ENCODE results near the gene ABCA2.

The ABCA2 gene

DNA sequence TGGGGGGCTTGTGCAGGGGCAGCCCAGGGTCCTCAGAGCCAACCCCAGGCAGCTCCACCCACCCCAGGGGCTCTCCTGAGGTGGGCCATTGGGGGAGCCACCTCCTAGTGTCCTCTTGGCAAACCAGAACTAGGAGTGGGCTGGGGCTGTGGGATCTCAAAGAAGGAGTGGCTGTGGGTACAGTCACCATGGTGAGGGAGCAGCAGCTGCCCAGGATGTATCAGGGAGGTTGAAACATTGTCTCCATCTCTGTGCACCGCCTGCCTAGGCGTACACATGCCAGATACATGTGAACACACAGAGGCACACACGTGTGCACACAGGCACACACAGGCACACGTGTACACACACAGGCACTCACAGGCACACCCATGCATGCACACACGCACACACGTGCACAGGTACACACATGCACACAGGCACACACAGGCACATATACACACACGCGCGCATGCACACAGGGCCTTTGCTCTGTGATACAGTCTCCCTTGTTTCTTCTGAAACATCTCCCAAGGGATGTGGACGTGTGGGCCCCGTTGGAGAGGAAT is 65.3 kb downstream of the ABCA2 start:
- Histone ChIP-seq H3K4me1 (ENCODE audit: control insufficient read depth, insufficient read depth, low read length) (peaks cover 5% of the 10 kb centered on the region; the same call in 1 of the 2 replicates), H3K27me3 (ENCODE audit: control insufficient read depth, insufficient read depth, low read length) (no peaks in the 10 kb centered on the region), H3K36me3 (ENCODE audit: control insufficient read depth, insufficient read depth, low read length) (no peaks in the 10 kb centered on the region), H3K27ac (ENCODE audit: low read length) (no peak overlapping the region), H3K9me3 (ENCODE audit: control insufficient read depth, insufficient read depth, low read length) (no peaks in the 10 kb centered on the region), H3K4me3 (ENCODE audit: low read length) (no peak overlapping the region)
- WGBS (ENCODE audit: insufficient coverage, insufficient read length), result no CpG with 5 or more reads among the region's 11 CpGs
- no peak for DNase-seq (ENCODE audit: low read depth, low spot score)

- WGBS (ENCODE audit: insufficient coverage, insufficient read length), result no CpG with 5 or more reads among the region's 9 CpGs
- H3K9me3 ChIP-seq (ENCODE audit: control insufficient read depth, insufficient read depth, low read length), result no peaks in the 10 kb centered on the region
- H3K36me3 ChIP-seq (ENCODE audit: control insufficient read depth, insufficient read depth, low read length), result no peaks in the 10 kb centered on the region
- H3K4me3 ChIP-seq (ENCODE audit: low read length), result no peak overlapping the region
- no peak overlapping the region for H3K27ac ChIP-seq (ENCODE audit: low read length)
- H3K4me1 ChIP-seq (ENCODE audit: control insufficient read depth, insufficient read depth, low read length), result peaks cover 5% of the 10 kb centered on the region; the same call in 1 of the 2 replicates
- no peaks in the 10 kb centered on the region for H3K27me3 ChIP-seq (ENCODE audit: control insufficient read depth, insufficient read depth, low read length)
- DNase-seq (ENCODE audit: low read depth, low spot score), result no peak
These were observed 65.9 kb downstream of the ABCA2 start for GRCh38 chr9:136962163-136962562.

GRCh38 chr9:136961279-136962065 is 66.6 kb downstream of the ABCA2 start:
- no peak for DNase-seq (ENCODE audit: low read depth, low spot score)
- Histone ChIP-seq H3K27ac (ENCODE audit: low read length) (no peak overlapping the region), H3K4me3 (ENCODE audit: low read length) (no peak overlapping the region), H3K9me3 (ENCODE audit: control insufficient read depth, insufficient read depth, low read length) (no peaks in the 10 kb centered on the region), H3K4me1 (ENCODE audit: control insufficient read depth, insufficient read depth, low read length) (peaks cover 5% of the 10 kb centered on the region; the same call in 1 of the 2 replicates), H3K36me3 (ENCODE audit: control insufficient read depth, insufficient read depth, low read length) (no peaks in the 10 kb centered on the region), H3K27me3 (ENCODE audit: control insufficient read depth, insufficient read depth, low read length) (no peaks in the 10 kb centered on the region)
- no CpG with 5 or more reads among the region's 23 CpGs for WGBS (ENCODE audit: insufficient coverage, insufficient read length)

- H3K4me1 ChIP-seq (ENCODE audit: control insufficient read depth, insufficient read depth, low read length), result peaks cover 3% of the 10 kb centered on the region; the same call in 1 of the 2 replicates
- H3K9me3 ChIP-seq (ENCODE audit: control insufficient read depth, insufficient read depth, low read length), result no peaks in the 10 kb centered on the region
- no peak overlapping the region for H3K27ac ChIP-seq (ENCODE audit: low read length)
- DNase-seq (ENCODE audit: low read depth, low spot score), result no peak
- WGBS (ENCODE audit: insufficient coverage, insufficient read length), result no CpG with 5 or more reads among the region's 15 CpGs
- no peaks in the 10 kb centered on the region for H3K27me3 ChIP-seq (ENCODE audit: control insufficient read depth, insufficient read depth, low read length)
- H3K36me3 ChIP-seq (ENCODE audit: control insufficient read depth, insufficient read depth, low read length), result no peaks in the 10 kb centered on the region
- H3K4me3 ChIP-seq (ENCODE audit: low read length), result no peak overlapping the region
These were observed 67.1 kb downstream of the ABCA2 start for GRCh38 chr9:136960938-136961275.

GRCh38 chr9:136960212-136960937 is 67.7 kb downstream of the ABCA2 start:
- no peak overlapping the region for H3K4me3 ChIP-seq (ENCODE audit: low read length)
- H3K4me1 ChIP-seq (ENCODE audit: control insufficient read depth, insufficient read depth, low read length), result no peaks in the 10 kb centered on the region
- H3K36me3 ChIP-seq (ENCODE audit: control insufficient read depth, insufficient read depth, low read length), result no peaks in the 10 kb centered on the region
- no peak overlapping the region for H3K27ac ChIP-seq (ENCODE audit: low read length)
- H3K27me3 ChIP-seq (ENCODE audit: control insufficient read depth, insufficient read depth, low read length), result no peaks in the 10 kb centered on the region
- no peaks in the 10 kb centered on the region for H3K9me3 ChIP-seq (ENCODE audit: control insufficient read depth, insufficient read depth, low read length)
- no CpG with 5 or more reads among the region's 19 CpGs for WGBS (ENCODE audit: insufficient coverage, insufficient read length)
- DNase-seq (ENCODE audit: low read depth, low spot score), result no peak

GRCh38 chr9:136958898-136959850 is 68.9 kb downstream of the ABCA2 start:
- no peaks in the 10 kb centered on the region for H3K4me1 ChIP-seq (ENCODE audit: control insufficient read depth, insufficient read depth, low read length)
- no peaks in the 10 kb centered on the region for H3K27me3 ChIP-seq (ENCODE audit: control insufficient read depth, insufficient read depth, low read length)
- no peak overlapping the region for H3K4me3 ChIP-seq (ENCODE audit: low read length)
- no peaks in the 10 kb centered on the region; the same call in 1 of the 2 replicates for H3K36me3 ChIP-seq (ENCODE audit: control insufficient read depth, insufficient read depth, low read length)
- DNase-seq (ENCODE audit: low read depth, low spot score), result no peak
- WGBS (ENCODE audit: insufficient coverage, insufficient read length), result no CpG with 5 or more reads among the region's 28 CpGs
- no peak overlapping the region for H3K27ac ChIP-seq (ENCODE audit: low read length)
- no peaks in the 10 kb centered on the region for H3K9me3 ChIP-seq (ENCODE audit: control insufficient read depth, insufficient read depth, low read length)

- no peak overlapping the region for H3K4me3 ChIP-seq (ENCODE audit: low read length)
- no peaks in the 10 kb centered on the region for H3K9me3 ChIP-seq (ENCODE audit: control insufficient read depth, insufficient read depth, low read length)
- H3K27ac ChIP-seq (ENCODE audit: low read length), result no peak overlapping the region
- H3K36me3 ChIP-seq (ENCODE audit: control insufficient read depth, insufficient read depth, low read length), result no peaks in the 10 kb centered on the region; the same call in 1 of the 2 replicates
- no peaks in the 10 kb centered on the region for H3K27me3 ChIP-seq (ENCODE audit: control insufficient read depth, insufficient read depth, low read length)
- no peaks in the 10 kb centered on the region for H3K4me1 ChIP-seq (ENCODE audit: control insufficient read depth, insufficient read depth, low read length)
- no peak for DNase-seq (ENCODE audit: low read depth, low spot score)
- no CpG with 5 or more reads among the region's 7 CpGs for WGBS (ENCODE audit: insufficient coverage, insufficient read length)
These were observed 69.6 kb downstream of the ABCA2 start for GRCh38 chr9:136958473-136958872.

DNA sequence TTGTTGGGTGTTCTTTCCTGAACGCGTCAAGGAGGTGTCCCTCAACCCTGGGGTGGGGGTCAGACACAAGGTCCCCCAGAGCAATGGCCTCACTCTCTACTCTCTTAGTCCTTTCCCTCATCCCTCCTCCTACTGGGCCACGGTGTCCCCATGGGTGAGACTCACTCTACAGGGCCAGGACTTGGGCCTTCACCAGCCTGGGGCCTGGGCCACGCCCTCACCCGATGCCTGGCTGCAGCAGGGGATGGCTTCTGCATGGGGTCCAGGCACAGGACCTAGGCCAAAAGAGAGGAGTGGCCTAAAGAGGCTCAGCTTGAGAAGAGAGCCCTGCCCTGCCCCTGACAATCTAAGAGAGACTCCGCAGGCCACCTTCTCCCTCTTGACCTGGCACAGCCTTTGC is 70.1 kb downstream of the ABCA2 start:
- DNase-seq (ENCODE audit: low read depth, low spot score), result no peak
- H3K4me1 ChIP-seq (ENCODE audit: control insufficient read depth, insufficient read depth, low read length), result no peaks in the 10 kb centered on the region
- no peaks in the 10 kb centered on the region; the same call in 1 of the 2 replicates for H3K36me3 ChIP-seq (ENCODE audit: control insufficient read depth, insufficient read depth, low read length)
- H3K9me3 ChIP-seq (ENCODE audit: control insufficient read depth, insufficient read depth, low read length), result no peaks in the 10 kb centered on the region
- no peak overlapping the region for H3K4me3 ChIP-seq (ENCODE audit: low read length)
- no CpG with 5 or more reads among the region's 6 CpGs for WGBS (ENCODE audit: insufficient coverage, insufficient read length)
- H3K27me3 ChIP-seq (ENCODE audit: control insufficient read depth, insufficient read depth, low read length), result no peaks in the 10 kb centered on the region
- H3K27ac ChIP-seq (ENCODE audit: low read length), result no peak overlapping the region

- Histone ChIP-seq H3K4me3 (ENCODE audit: low read length) (no peak overlapping the region), H3K27me3 (ENCODE audit: control insufficient read depth, insufficient read depth, low read length) (no peaks in the 10 kb centered on the region), H3K9me3 (ENCODE audit: control insufficient read depth, insufficient read depth, low read length) (no peaks in the 10 kb centered on the region), H3K36me3 (ENCODE audit: control insufficient read depth, insufficient read depth, low read length) (no peaks in the 10 kb centered on the region; the same call in 1 of the 2 replicates), H3K4me1 (ENCODE audit: control insufficient read depth, insufficient read depth, low read length) (no peaks in the 10 kb centered on the region), H3K27ac (ENCODE audit: low read length) (no peak overlapping the region)
- no peak for DNase-seq (ENCODE audit: low read depth, low spot score)
- WGBS (ENCODE audit: insufficient coverage, insufficient read length), result 100% methylated on average over 1 of the region's 1 CpG
These were observed 70.6 kb downstream of the ABCA2 start for GRCh38 chr9:136957461-136957860.

Measured in iPS DF 6.9 (cell line).